Kidney (tissue), 14 donors: Measurements from ENCODE around the gene PLCH1. TPM values are rescaled to one million over a fixed set of nuclear protein-coding genes. Genes with fewer than 3 reads are reported as not detected.

Experiments
- DNase-seq, 5 donors: peaks; one replicate each; pipeline ENCODE4 v3.0.0-alpha.2; 2013 to 2020
- FAIRE-seq: peaks from 2 replicates; lab custom pipeline; 2012; peaks lifted over from hg19 to GRCh38; lab: Jason Lieb, UNC
- H3K27ac ChIP-seq, 2 donors: one replicate each; pipeline ENCODE4 v1.7.0; 2013; ENCODE audit warnings: low read depth in 2 of 2, low read length in 2 of 2, inconsistent platforms in 1 of 2
- H3K27me3 ChIP-seq: one replicate; pipeline ENCODE4 v1.7.1; 2013; ENCODE audit warnings: low read length, inconsistent platforms; ENCODE audit not compliant: control insufficient read depth, insufficient read depth
- H3K36me3 ChIP-seq, 3 donors: one replicate each; pipeline versions ENCODE4 v1.7.0 to v1.7.1; 2013; ENCODE audit warnings: low read length in 3 of 3, control low read depth in 1 of 3, inconsistent platforms in 1 of 3; ENCODE audit not compliant: insufficient read depth in 3 of 3, control insufficient read depth in 2 of 3
- H3K4me1 ChIP-seq, 3 donors: one replicate each; pipeline versions ENCODE4 v1.7.0 to v1.7.1; 2013; ENCODE audit warnings: low read length in 3 of 3, inconsistent platforms in 1 of 3, low read depth in 1 of 3; ENCODE audit not compliant: control insufficient read depth in 2 of 3, insufficient read depth in 2 of 3
- H3K4me3 ChIP-seq, 3 donors: one replicate each; pipeline versions ENCODE4 v1.7.0 to v1.8.1; 2013; ENCODE audit warnings: low read length in 3 of 3, control low read depth in 1 of 3, inconsistent platforms in 1 of 3
- H3K9ac ChIP-seq, 3 donors: one replicate each; pipeline versions ENCODE4 v1.7.0 to v1.7.1; 2013; ENCODE audit warnings: low read length in 3 of 3, control low read depth in 1 of 3, inconsistent platforms in 1 of 3
- H3K9me3 ChIP-seq, 3 donors: one replicate each; pipeline versions ENCODE4 v1.7.0 to v1.7.1; 2013; ENCODE audit warnings: low read length in 3 of 3, control low read depth in 1 of 3, inconsistent platforms in 1 of 3; ENCODE audit not compliant: control insufficient read depth in 2 of 3, insufficient read depth in 1 of 3
- intact Hi-C: fragments of 100-400 bp; cut with DNase I; formaldehyde crosslinking; loops from one replicate; pipeline ENCODE4 v1.11.1; 2022
- polyA plus RNA-seq: library from polyadenylated mRNA; stranded (reverse); fragments of 350-450 nt; fragmentation: Illumina TruSeq; extraction: RNeasy Lipid Tissue Mini Kit (QIAGEN cat#74804); gene quantifications from one replicate; pipeline ENCODE4 v1.2.3, GENCODE V29; 2014; ENCODE audit warnings: low read depth, low replicate concordance; ENCODE audit not compliant: insufficient read depth
- total RNA-seq: library from RNA; stranded (reverse); fragmentation: NEBNext Ultra II Directional; extraction: Animal tissue kit (Norgen Biotek cat#: 25700); gene quantifications from one replicate; pipeline ENCODE4 v1.2.1, GENCODE V29; 2021
- TF ChIP-seq, protein P1 (sequence below): IDR thresholded peaks from 3 replicates; pipeline ENCODE4 v1.5.1; 2012; ENCODE audit warnings: mild to moderate bottlenecking, moderate library complexity, borderline replicate concordance; ENCODE audit not compliant: insufficient read depth; ENCODE audit errors: extremely low read depth
- donor health status: control.
- donor health status: control.
- donor health status: control.
- donor health status: control.
- donor health status: control.
- donor health status: DM: yes; HTN: yes; CAD: no.
- donor health status: Normal renal cell carcinoma (clear cell type).

PLCH1 gene
- total and polyA plus RNA-seq, 2 donors from 2014 or later, result 1.6 to 9.6 TPM

DNA sequence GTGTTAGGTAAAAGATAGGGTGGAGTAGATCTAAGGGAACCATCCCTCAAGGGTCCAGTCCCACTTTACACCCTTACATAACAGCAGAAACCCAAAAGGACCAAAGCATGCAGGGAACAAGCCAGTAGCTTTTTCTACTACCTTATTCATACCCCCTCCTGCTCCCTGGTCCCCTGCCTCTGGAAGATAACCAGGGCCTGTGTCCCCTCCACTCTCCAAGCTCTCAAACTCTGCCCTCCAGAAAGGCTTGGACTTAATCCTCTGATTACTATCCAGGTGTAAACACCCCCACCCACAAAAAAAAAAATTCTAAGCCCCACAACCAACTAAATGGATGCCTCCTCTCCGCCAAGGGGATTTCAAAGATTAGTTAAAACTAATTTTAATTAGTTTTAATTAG is 417.4 kb downstream of the PLCH1 start:
- TF ChIP-seq, protein P1, sequence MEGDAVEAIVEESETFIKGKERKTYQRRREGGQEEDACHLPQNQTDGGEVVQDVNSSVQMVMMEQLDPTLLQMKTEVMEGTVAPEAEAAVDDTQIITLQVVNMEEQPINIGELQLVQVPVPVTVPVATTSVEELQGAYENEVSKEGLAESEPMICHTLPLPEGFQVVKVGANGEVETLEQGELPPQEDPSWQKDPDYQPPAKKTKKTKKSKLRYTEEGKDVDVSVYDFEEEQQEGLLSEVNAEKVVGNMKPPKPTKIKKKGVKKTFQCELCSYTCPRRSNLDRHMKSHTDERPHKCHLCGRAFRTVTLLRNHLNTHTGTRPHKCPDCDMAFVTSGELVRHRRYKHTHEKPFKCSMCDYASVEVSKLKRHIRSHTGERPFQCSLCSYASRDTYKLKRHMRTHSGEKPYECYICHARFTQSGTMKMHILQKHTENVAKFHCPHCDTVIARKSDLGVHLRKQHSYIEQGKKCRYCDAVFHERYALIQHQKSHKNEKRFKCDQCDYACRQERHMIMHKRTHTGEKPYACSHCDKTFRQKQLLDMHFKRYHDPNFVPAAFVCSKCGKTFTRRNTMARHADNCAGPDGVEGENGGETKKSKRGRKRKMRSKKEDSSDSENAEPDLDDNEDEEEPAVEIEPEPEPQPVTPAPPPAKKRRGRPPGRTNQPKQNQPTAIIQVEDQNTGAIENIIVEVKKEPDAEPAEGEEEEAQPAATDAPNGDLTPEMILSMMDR, result no peak
- Histone ChIP-seq H3K27ac (no peak overlapping the region), H3K9ac (no peak overlapping the region), H3K27me3 (no peaks in the 10 kb centered on the region), H3K36me3 (no peaks in the 10 kb centered on the region), H3K4me1 (no peaks in the 10 kb centered on the region), H3K9me3 (no peaks in the 10 kb centered on the region), H3K4me3 (no peak overlapping the region)
- DNase-seq (no peak), FAIRE-seq (no peak)
- intact Hi-C loops, result no loop called here

DNA sequence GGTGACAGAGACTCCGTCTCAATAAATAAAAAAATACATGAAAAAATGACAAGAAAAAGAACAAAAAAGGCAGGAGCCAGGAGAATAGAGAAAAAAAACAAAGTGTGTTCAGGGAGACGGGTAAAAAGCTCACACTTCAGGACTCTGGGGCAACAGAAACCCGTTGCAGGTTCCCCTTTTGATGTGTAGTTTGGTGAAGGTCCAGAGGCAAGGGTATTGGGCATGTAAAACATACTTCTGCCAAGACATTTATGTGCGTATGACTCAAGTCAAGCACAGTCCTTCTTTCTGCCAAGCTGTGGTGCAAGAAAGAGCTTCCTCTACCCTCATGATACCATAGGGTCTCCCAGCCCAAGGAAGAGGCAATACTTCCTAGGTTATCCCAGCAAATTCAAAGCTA is 418.0 kb downstream of the PLCH1 start:
- H3K36me3 ChIP-seq, result no peaks in the 10 kb centered on the region
- FAIRE-seq, result no peak
- H3K9me3 ChIP-seq, result no peaks in the 10 kb centered on the region
- TF ChIP-seq, protein P1, result no peak
- no peak overlapping the region for H3K27ac ChIP-seq
- no peak overlapping the region for H3K4me3 ChIP-seq
- no peaks in the 10 kb centered on the region for H3K27me3 ChIP-seq
- H3K4me1 ChIP-seq, result peaks cover 0 to 4% (median 2%) of the 10 kb centered on the region in 3 donors
- no peak overlapping the region for H3K9ac ChIP-seq
- intact Hi-C loops, result no loop called here
- no peak for DNase-seq

DNA sequence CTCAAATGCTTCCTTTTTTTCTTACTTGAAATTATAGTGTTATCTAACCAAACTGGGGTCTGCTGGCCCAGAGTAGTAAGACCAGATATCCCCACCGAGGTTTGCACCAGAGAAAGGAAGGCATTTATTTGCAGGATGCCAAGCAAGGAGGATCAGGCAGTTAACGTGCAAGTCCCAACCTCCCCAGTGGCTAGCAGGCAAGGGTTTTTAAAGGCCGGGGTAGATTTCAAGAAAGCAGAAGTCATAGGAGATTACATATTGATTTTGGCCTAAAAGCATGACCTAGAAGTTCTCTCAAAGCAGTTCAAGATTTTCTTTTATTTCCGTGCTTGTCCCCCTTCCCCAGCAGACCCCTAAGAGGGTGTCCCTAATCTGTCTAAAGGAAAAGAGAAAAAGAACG is 418.6 kb downstream of the PLCH1 start:
- FAIRE-seq (no peak), DNase-seq (no peak)
- Histone ChIP-seq H3K4me3 (no peak overlapping the region), H3K27me3 (no peaks in the 10 kb centered on the region), H3K27ac (no peak overlapping the region), H3K9me3 (no peaks in the 10 kb centered on the region), H3K4me1 (peaks cover 0 to 4% (median 2%) of the 10 kb centered on the region in 3 donors), H3K9ac (no peak overlapping the region), H3K36me3 (no peaks in the 10 kb centered on the region)
- intact Hi-C loops, result no loop called here
- TF ChIP-seq, protein P1, result no peak

Other genes starting within 250 kb of the PLCH1 start
- gene C3orf33, start 61.2 kb upstream of the PLCH1 start, total RNA-seq, result 6.0 TPM
- 8.1 TPM for gene C3orf33, start 61.2 kb upstream of the PLCH1 start, polyA plus RNA-seq
- 36.8 TPM for gene SLC33A1, start 109.4 kb upstream of the PLCH1 start, total RNA-seq
- gene SLC33A1, start 109.4 kb upstream of the PLCH1 start, polyA plus RNA-seq, result 16.1 TPM
- 43.9 TPM for gene GMPS, start 125.6 kb upstream of the PLCH1 start, total RNA-seq
- gene GMPS, start 125.6 kb upstream of the PLCH1 start, polyA plus RNA-seq, result 21.1 TPM